Fibroblast of lung (primary cell): ENCODE measurements around the gene NIT2.

ENCODE experiments used
- EZH2 ChIP-seq: IDR thresholded peaks from 2 replicates; pipeline ENCODE4 v1.5.1; 2012; ENCODE audit warnings: low read length, control low read depth, mild to moderate bottlenecking; ENCODE audit errors: missing control alignments
- TF ChIP-seq, protein P1 (sequence below), 2 donors: IDR thresholded peaks in 1 of 2; conservative IDR thresholded peaks in 1 of 2; 1 replicate in 1 of 2; 2 replicates in 1 of 2; pipeline ENCODE4 v1.5.1; 2011 to 2012; ENCODE audit warnings: low read length in 2 of 2, control low read depth in 1 of 2, inconsistent platforms in 1 of 2, low read depth in 1 of 2, mild to moderate bottlenecking in 1 of 2

DNA sequence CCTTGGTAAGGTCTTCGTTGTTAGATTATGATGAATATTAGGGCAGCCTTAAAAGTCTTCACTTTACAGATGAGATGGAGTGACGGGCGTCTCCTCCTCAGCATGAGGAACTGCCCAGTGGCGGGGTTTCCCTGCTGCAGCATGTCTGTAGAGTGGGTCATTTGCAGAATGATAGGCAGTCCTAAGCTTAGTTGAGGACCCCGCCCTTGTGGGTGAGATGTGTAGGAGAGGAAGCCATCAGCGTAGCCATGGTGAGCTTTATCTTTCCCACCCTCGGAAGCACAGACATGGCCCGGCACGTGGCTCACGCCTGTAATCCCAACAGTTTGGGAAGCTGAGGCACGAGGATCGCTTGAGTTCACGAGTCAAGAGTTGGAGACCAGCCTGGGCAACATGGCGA is 877 bp downstream of the NIT2 start:
- TF ChIP-seq, protein P1, sequence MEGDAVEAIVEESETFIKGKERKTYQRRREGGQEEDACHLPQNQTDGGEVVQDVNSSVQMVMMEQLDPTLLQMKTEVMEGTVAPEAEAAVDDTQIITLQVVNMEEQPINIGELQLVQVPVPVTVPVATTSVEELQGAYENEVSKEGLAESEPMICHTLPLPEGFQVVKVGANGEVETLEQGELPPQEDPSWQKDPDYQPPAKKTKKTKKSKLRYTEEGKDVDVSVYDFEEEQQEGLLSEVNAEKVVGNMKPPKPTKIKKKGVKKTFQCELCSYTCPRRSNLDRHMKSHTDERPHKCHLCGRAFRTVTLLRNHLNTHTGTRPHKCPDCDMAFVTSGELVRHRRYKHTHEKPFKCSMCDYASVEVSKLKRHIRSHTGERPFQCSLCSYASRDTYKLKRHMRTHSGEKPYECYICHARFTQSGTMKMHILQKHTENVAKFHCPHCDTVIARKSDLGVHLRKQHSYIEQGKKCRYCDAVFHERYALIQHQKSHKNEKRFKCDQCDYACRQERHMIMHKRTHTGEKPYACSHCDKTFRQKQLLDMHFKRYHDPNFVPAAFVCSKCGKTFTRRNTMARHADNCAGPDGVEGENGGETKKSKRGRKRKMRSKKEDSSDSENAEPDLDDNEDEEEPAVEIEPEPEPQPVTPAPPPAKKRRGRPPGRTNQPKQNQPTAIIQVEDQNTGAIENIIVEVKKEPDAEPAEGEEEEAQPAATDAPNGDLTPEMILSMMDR (conservative IDR thresholded peaks at IDR 0.05 in 1 of 2, IDR thresholded peaks at IDR 0.05 in 1 of 2; ENCODE audit: low read depth in 1 of 2, low read length in 2 of 2): no peak
- no peak for TF ChIP-seq EZH2
